ENCODE results near the gene ZBTB38.

The ZBTB38 gene

GRCh38 chr3:141368925-141369794, 856 bp downstream of the ZBTB38 start:
- DNase-seq (ENCODE audit: low read depth): peak; percentile 72

GRCh38 chr3:141370065-141370533, 1.8 kb downstream of the ZBTB38 start:
- DNase-seq (ENCODE audit: low read depth): peak; percentile 74

- no peak for DNase-seq (ENCODE audit: low read depth)
These were observed 3.6 kb downstream of the ZBTB38 start for GRCh38 chr3:141371882-141372281.

- DNase-seq (ENCODE audit: low read depth): no peak
These were observed 4.4 kb downstream of the ZBTB38 start for GRCh38 chr3:141372656-141373055.

- no peak for DNase-seq (ENCODE audit: low read depth)
These were observed 4.9 kb downstream of the ZBTB38 start for GRCh38 chr3:141373232-141373631.

- peak; percentile 56 for DNase-seq (ENCODE audit: low read depth)
These were observed 5.6 kb downstream of the ZBTB38 start for GRCh38 chr3:141373768-141374526.

- no peak for DNase-seq (ENCODE audit: low read depth)
These were observed 7.3 kb downstream of the ZBTB38 start for GRCh38 chr3:141375381-141376301.

GRCh38 chr3:141377377-141377776, 9.1 kb downstream of the ZBTB38 start:
- no peak for DNase-seq (ENCODE audit: low read depth)

GRCh38 chr3:141378556-141378955, 10.3 kb downstream of the ZBTB38 start:
- DNase-seq (ENCODE audit: low read depth): no peak

GRCh38 chr3:141379250-141379966, 11.1 kb downstream of the ZBTB38 start:
- no peak for DNase-seq (ENCODE audit: low read depth)

- no peak for DNase-seq (ENCODE audit: low read depth)
These were observed 12.0 kb downstream of the ZBTB38 start for GRCh38 chr3:141380279-141380678.

GRCh38 chr3:141380987-141381386, 12.7 kb downstream of the ZBTB38 start:
- DNase-seq (ENCODE audit: low read depth): no peak

GRCh38 chr3:141382571-141382970, 14.3 kb downstream of the ZBTB38 start:
- DNase-seq (ENCODE audit: low read depth): no peak

- no peak for DNase-seq (ENCODE audit: low read depth)
These were observed 15.3 kb downstream of the ZBTB38 start for GRCh38 chr3:141383555-141384129.

- no peak for DNase-seq (ENCODE audit: low read depth)
These were observed 15.9 kb downstream of the ZBTB38 start for GRCh38 chr3:141384157-141384556.

- no peak for DNase-seq (ENCODE audit: low read depth)
These were observed 16.3 kb downstream of the ZBTB38 start for GRCh38 chr3:141384575-141384974.

- no peak for DNase-seq (ENCODE audit: low read depth)
These were observed 17.3 kb downstream of the ZBTB38 start for GRCh38 chr3:141385406-141386125.

- DNase-seq (ENCODE audit: low read depth): no peak
These were observed 17.8 kb downstream of the ZBTB38 start for GRCh38 chr3:141386126-141386488.

- no peak for DNase-seq (ENCODE audit: low read depth)
These were observed 18.4 kb downstream of the ZBTB38 start for GRCh38 chr3:141386611-141387111.

- no peak for DNase-seq (ENCODE audit: low read depth)
These were observed 19.2 kb downstream of the ZBTB38 start for GRCh38 chr3:141387516-141387915.

Measured in HS-5 (cell line).